Measurements from ENCODE around the gene RBM12.

DNA sequence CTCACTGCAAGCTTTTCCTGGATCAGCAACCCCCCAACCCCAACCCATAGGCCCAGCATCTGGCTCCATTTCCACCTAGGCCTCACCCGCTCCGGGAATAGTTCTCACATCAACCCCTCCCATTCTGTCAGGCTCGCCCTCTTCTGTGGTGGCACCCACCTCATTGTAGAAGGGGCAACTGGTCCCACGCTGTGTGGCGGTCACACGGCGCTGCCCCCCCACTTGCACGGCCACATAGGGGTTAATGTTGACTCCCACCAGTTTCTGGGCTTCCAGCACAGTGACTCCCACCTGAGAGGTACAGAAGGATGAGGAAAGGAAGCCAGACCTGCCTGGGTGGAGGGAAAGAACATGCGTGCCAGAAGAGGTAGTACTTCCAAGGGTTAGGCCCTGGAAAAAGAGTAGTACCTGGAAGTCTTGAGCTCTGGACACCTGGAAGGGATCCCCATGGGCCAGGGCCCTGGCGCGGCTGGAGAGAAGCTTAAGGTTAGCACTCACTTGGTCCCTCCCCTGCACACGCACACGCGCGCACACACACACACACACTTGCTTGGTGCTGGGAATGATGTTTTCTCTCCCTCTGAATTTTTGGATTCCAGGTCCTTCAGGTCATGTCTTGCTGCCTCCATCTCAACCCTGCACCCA lies 61.7 kb downstream of the RBM12 start:
- TF ChIP-seq, protein P1, sequence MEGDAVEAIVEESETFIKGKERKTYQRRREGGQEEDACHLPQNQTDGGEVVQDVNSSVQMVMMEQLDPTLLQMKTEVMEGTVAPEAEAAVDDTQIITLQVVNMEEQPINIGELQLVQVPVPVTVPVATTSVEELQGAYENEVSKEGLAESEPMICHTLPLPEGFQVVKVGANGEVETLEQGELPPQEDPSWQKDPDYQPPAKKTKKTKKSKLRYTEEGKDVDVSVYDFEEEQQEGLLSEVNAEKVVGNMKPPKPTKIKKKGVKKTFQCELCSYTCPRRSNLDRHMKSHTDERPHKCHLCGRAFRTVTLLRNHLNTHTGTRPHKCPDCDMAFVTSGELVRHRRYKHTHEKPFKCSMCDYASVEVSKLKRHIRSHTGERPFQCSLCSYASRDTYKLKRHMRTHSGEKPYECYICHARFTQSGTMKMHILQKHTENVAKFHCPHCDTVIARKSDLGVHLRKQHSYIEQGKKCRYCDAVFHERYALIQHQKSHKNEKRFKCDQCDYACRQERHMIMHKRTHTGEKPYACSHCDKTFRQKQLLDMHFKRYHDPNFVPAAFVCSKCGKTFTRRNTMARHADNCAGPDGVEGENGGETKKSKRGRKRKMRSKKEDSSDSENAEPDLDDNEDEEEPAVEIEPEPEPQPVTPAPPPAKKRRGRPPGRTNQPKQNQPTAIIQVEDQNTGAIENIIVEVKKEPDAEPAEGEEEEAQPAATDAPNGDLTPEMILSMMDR (conservative IDR thresholded peaks at IDR 0.05; ENCODE audit: low read length), result no peak
- TF ChIP-seq EZH2phosphoT487 (IDR thresholded peaks at IDR 0.05; ENCODE audit: borderline replicate concordance, low read depth, low read length), result no peak

Data from OCI-LY7 (cell line).